Inflammatory macrophage treated with lipopolysaccharide for 1 hour (primary cell): ENCODE measurements around the gene TPBG.

ENCODE experiments used
- DNase-seq, 2 donors: peaks; one replicate each; pipeline ENCODE4 v3.0.0-alpha.2; 2020 to 2022

The TPBG gene

GRCh38 chr6:82363428-82364086 is at the start of gene TPBG:
TSS of gene TPBG (plus strand) at chr6:82363817. CDS start at chr6:82364962, 1,145 bp downstream.
- no peak for DNase-seq

- no peak for DNase-seq
Measured at GRCh38 chr6:82322386-82322785, 41.2 kb upstream of the TPBG start.

- DNase-seq = no peak
Measured at GRCh38 chr6:82329766-82330165, 33.9 kb upstream of the TPBG start.

- no peak for DNase-seq
Measured at GRCh38 chr6:82330171-82330804, 33.3 kb upstream of the TPBG start.

GRCh38 chr6:82331031-82331773 is 32.4 kb upstream of the TPBG start:
- DNase-seq = no peak

- no peak for DNase-seq
Measured at GRCh38 chr6:82333781-82334180, 29.8 kb upstream of the TPBG start.

- no peak for DNase-seq
Measured at GRCh38 chr6:82337688-82338257, 25.8 kb upstream of the TPBG start.

- DNase-seq = no peak
Measured at GRCh38 chr6:82348130-82348529, 15.5 kb upstream of the TPBG start.

GRCh38 chr6:82353848-82354247 is 9.8 kb upstream of the TPBG start:
- DNase-seq = no peak

GRCh38 chr6:82360552-82360951 is 3.1 kb upstream of the TPBG start:
- DNase-seq = no peak

- no peak for DNase-seq
Measured at GRCh38 chr6:82361631-82362030, 2.0 kb upstream of the TPBG start.

- DNase-seq = no peak
Measured at GRCh38 chr6:82362144-82362543, 1.5 kb upstream of the TPBG start.

- no peak for DNase-seq
Measured at GRCh38 chr6:82362878-82363427, 664 bp upstream of the TPBG start.

- no peak for DNase-seq
Measured at GRCh38 chr6:82364087-82365015, 734 bp downstream of the TPBG start.

- DNase-seq = no peak
Measured at GRCh38 chr6:82365016-82365795, 1.6 kb downstream of the TPBG start.

- DNase-seq = no peak
Measured at GRCh38 chr6:82367704-82368103, 4.1 kb downstream of the TPBG start.

GRCh38 chr6:82370788-82371187 is 7.2 kb downstream of the TPBG start:
- DNase-seq = no peak

- DNase-seq = no peak
Measured at GRCh38 chr6:82371799-82372546, 8.4 kb downstream of the TPBG start.

GRCh38 chr6:82372656-82373055 is 9.0 kb downstream of the TPBG start:
- no peak for DNase-seq

GRCh38 chr6:82374516-82374915 is 10.9 kb downstream of the TPBG start:
- no peak for DNase-seq

- no peak for DNase-seq
Measured at GRCh38 chr6:82376636-82377035, 13.0 kb downstream of the TPBG start.
